SK-N-SH (cell line): ENCODE data around the gene PIH1D2. TPM values are rescaled to one million over a fixed set of nuclear protein-coding genes. Genes with fewer than 3 reads are reported as not detected.

Experiments used
- CTCF ChIA-PET: fragments of 300-600, 350-600 bp; formaldehyde crosslinking; extraction: SDS; loops from one replicate; lab custom pipeline; 2021; lab: Yijun Ruan, JAX
- POLR2A ChIA-PET: fragments of 350-600 bp; sonication (Branson Sonifier 250); formaldehyde crosslinking; extraction: SDS; loops from one replicate; lab custom pipeline; 2020; ENCODE audit warnings: antibody characterized with exemption, inconsistent platforms; lab: Yijun Ruan, JAX
- DNase-seq: peaks from one replicate; pipeline ENCODE4 v3.0.0; 2012
- H2AFZ ChIP-seq: fragments of 200-600 bp; sonication (generic); 2 replicates; pipeline ENCODE4 v1.8.1; 2016; ENCODE audit warnings: antibody characterized with exemption, mild to moderate bottlenecking, low read depth
- H3F3A ChIP-seq: fragments of 200-600 bp; sonication (generic); replicated peaks from 2 replicates; pipeline ENCODE3; 2016; ENCODE audit warnings: antibody characterized with exemption, mild to moderate bottlenecking; ENCODE audit not compliant: insufficient read depth
- H3K27ac ChIP-seq, 2 experiments: fragments of 200-500 bp in 1 of 2; fragments of 200-600 bp in 1 of 2; sonication (Bioruptor generic) in 1 of 2; sonication (generic), shearing (Covaris generic) in 1 of 2; 2 replicates each; pipeline versions ENCODE4 v1.5.1 to v1.6.1; 2014 to 2016; ENCODE audit warnings: low read depth in 2 of 2, inconsistent platforms in 1 of 2, low read length in 1 of 2, mild to moderate bottlenecking in 1 of 2, mixed read lengths in 1 of 2
- H3K27me3 ChIP-seq: fragments of 200-600 bp; sonication (generic), shearing (Covaris generic); 2 replicates; pipeline ENCODE4 v1.6.1; 2016; ENCODE audit warnings: mixed run types; ENCODE audit not compliant: insufficient read depth
- H3K36me3 ChIP-seq, 2 experiments: fragments of 200-500 bp in 1 of 2; fragments of 200-600 bp in 1 of 2; sonication (Bioruptor generic) in 1 of 2; sonication (generic) in 1 of 2; replicated peaks in 1 of 2; 2 replicates each; pipeline versions ENCODE3 to v1.5.1; 2014 to 2016; ENCODE audit warnings: low read length in 1 of 2, mild to moderate bottlenecking in 1 of 2; ENCODE audit not compliant: insufficient read depth in 2 of 2, control insufficient read depth in 1 of 2
- H3K4me1 ChIP-seq, 2 experiments: fragments of 200-500 bp in 1 of 2; fragments of 200-600 bp in 1 of 2; sonication (Bioruptor generic) in 1 of 2; sonication (generic), shearing (Covaris generic) in 1 of 2; 2 replicates each; pipeline versions ENCODE4 v1.5.1 to v1.6.1; 2014 to 2016; ENCODE audit warnings: low read depth in 1 of 2, low read length in 1 of 2, mixed run types in 1 of 2; ENCODE audit not compliant: insufficient read depth in 2 of 2, control insufficient read depth in 1 of 2
- H3K4me2 ChIP-seq: fragments of 200-600 bp; sonication (generic), shearing (Covaris generic); 2 replicates; pipeline ENCODE4 v1.6.1; 2017; ENCODE audit warnings: mixed run types
- H3K4me3 ChIP-seq, 2 experiments: fragments of 200-500 bp in 1 of 2; fragments of 200-600 bp in 1 of 2; sonication (Bioruptor generic) in 1 of 2; sonication (generic), shearing (Covaris generic) in 1 of 2; 2 replicates each; pipeline versions ENCODE4 v1.5.1 to v1.8.1; 2014 to 2016; ENCODE audit warnings: low read depth in 2 of 2, inconsistent platforms in 1 of 2, low read length in 1 of 2, mild to moderate bottlenecking in 1 of 2, mixed read lengths in 1 of 2, moderate library complexity in 1 of 2
- H3K79me2 ChIP-seq: fragments of 200-600 bp; sonication (generic); 2 replicates; pipeline ENCODE4 v1.8.1; 2017; ENCODE audit warnings: mild to moderate bottlenecking; ENCODE audit not compliant: insufficient read depth
- H3K9ac ChIP-seq: fragments of 200-600 bp; sonication (generic); 2 replicates; pipeline ENCODE4 v1.6.1; 2017; ENCODE audit warnings: mixed run types
- H3K9me2 ChIP-seq: fragments of 200-600 bp; sonication (generic); 2 replicates; pipeline ENCODE4 v1.6.1; 2017; ENCODE audit warnings: mixed run types
- H3K9me3 ChIP-seq: fragments of 200-600 bp; sonication (generic); 2 replicates; pipeline ENCODE4 v1.6.1; 2017; ENCODE audit warnings: mixed run types, mild to moderate bottlenecking, moderate library complexity
- H4K20me1 ChIP-seq: fragments of 200-600 bp; sonication (generic); 2 replicates; pipeline ENCODE4 v1.6.1; 2017; ENCODE audit warnings: mild to moderate bottlenecking, mixed run types; ENCODE audit not compliant: insufficient read depth
- CTCF ChIP-seq: fragments of 200-600 bp; sonication (generic); IDR thresholded peaks from 2 replicates; pipeline ENCODE4 v1.6.1; 2017; ENCODE audit warnings: antibody characterized with exemption, mild to moderate bottlenecking, moderate library complexity
- ELF1 ChIP-seq: IDR thresholded peaks from 2 replicates; pipeline ENCODE4 v1.4.0; 2012
- EP300 ChIP-seq, 2 experiments: IDR thresholded peaks; 2 replicates each; pipeline versions ENCODE4 v1.4.0 to v1.6.1; 2012; ENCODE audit warnings: borderline replicate concordance in 1 of 2, low read depth in 1 of 2, low read length in 1 of 2
- EZH2phosphoT487 ChIP-seq: fragments of 200-600 bp; sonication (generic); IDR thresholded peaks from 2 replicates; pipeline ENCODE4 v1.6.1; 2017; ENCODE audit warnings: low read depth, mixed run types, mild to moderate bottlenecking, antibody characterized with exemption, moderate library complexity, borderline replicate concordance
- FOSL2 ChIP-seq: IDR thresholded peaks from 2 replicates; pipeline ENCODE4 v1.4.0; 2012; ENCODE audit warnings: low read depth, mild to moderate bottlenecking, moderate library complexity, borderline replicate concordance
- FOXJ3 ChIP-seq: sonication (generic); formaldehyde crosslinking; IDR thresholded peaks from 2 replicates; pipeline ENCODE4 v1.5.1; 2020; ENCODE audit warnings: mild to moderate bottlenecking, missing genetic modification reagents
- GATA2 ChIP-seq: sonication (generic); formaldehyde crosslinking; IDR thresholded peaks from 2 replicates; pipeline ENCODE4 v1.5.0; 2020; ENCODE audit warnings: mild to moderate bottlenecking, missing genetic modification reagents
- IRF3 ChIP-seq: fragments of 150-350 bp; IDR thresholded peaks from 2 replicates; pipeline ENCODE4 v1.6.1; 2016; ENCODE audit warnings: mild to moderate bottlenecking, low read depth, low read length
- JUND ChIP-seq: IDR thresholded peaks from 2 replicates; pipeline ENCODE4 v1.4.0; 2012
- NFIC ChIP-seq: IDR thresholded peaks from 2 replicates; pipeline ENCODE4 v1.4.0; 2012; ENCODE audit warnings: borderline replicate concordance
- RAD21 ChIP-seq: IDR thresholded peaks from 2 replicates; pipeline ENCODE4 v1.6.1; 2012; ENCODE audit warnings: mild to moderate bottlenecking, low read length
- RCOR1 ChIP-seq: fragments of 150-350 bp; IDR thresholded peaks from 2 replicates; pipeline ENCODE4 v1.6.1; 2017; ENCODE audit warnings: antibody characterized with exemption, low read length
- RFX5 ChIP-seq: IDR thresholded peaks from 2 replicates; pipeline ENCODE4 v1.6.1; 2012; ENCODE audit warnings: mild to moderate bottlenecking, improper control_type of control experiment, low read length
- SMC3 ChIP-seq: IDR thresholded peaks from 2 replicates; pipeline ENCODE4 v1.6.1; 2012; ENCODE audit warnings: low read depth, low read length, improper control_type of control experiment
- TCF12 ChIP-seq: IDR thresholded peaks from 2 replicates; pipeline ENCODE4 v1.4.0; 2012
- TEAD4 ChIP-seq: IDR thresholded peaks from 2 replicates; pipeline ENCODE4 v1.4.0; 2012; ENCODE audit warnings: mild to moderate bottlenecking, borderline replicate concordance; ENCODE audit not compliant: insufficient read depth
- USF1 ChIP-seq: IDR thresholded peaks from 2 replicates; pipeline ENCODE4 v1.4.0; 2012; ENCODE audit warnings: low read depth, borderline replicate concordance
- YY1 ChIP-seq: IDR thresholded peaks from 2 replicates; pipeline ENCODE4 v1.4.0; 2012; ENCODE audit warnings: low read depth, mild to moderate bottlenecking
- ZBTB33 ChIP-seq: IDR thresholded peaks from 2 replicates; pipeline ENCODE4 v1.4.0; 2012; ENCODE audit warnings: low read depth, borderline replicate concordance
- WGBS: methylation state at CpG from one replicate; pipeline ENCODE4 v1.1.6; 2017; ENCODE audit warnings: low lambda C conversion rate; 5-methylcytosine and 5-hydroxymethylcytosine counted together
- polyA plus RNA-seq, 3 experiments: library from polyadenylated mRNA; depleted of rRNA; stranded (reverse); fragments of >200 nt; gene quantifications; 2 replicates each; pipeline ENCODE4 v1.2.3, GENCODE V29; 2012
- TF ChIP-seq, protein P1 (sequence below): IDR thresholded peaks from 2 replicates; pipeline ENCODE4 v1.4.0; 2012; ENCODE audit warnings: low read depth
- TF ChIP-seq, protein P2 (sequence below): IDR thresholded peaks from 2 replicates; pipeline ENCODE4; 2012
- TF ChIP-seq, protein P3 (sequence below): IDR thresholded peaks from 2 replicates; pipeline ENCODE4 v1.6.1; 2012; ENCODE audit warnings: mild to moderate bottlenecking, low read depth, low read length, moderate library complexity

PIH1D2 gene
- polyA plus RNA-seq, 1 of the 3 experiments (the other 2 are of a cell fraction): 0.97 TPM

- Histone ChIP-seq H3K79me2 (peaks cover 64% of the 10 kb centered on the region), H3K4me1 (peaks cover 0 to 19% of the 10 kb centered on the region in 2 experiments; a peak in 3 of 4 replicates), H3K4me2 (peak within 1 kb of the TSS; percentile 86), H3F3A (peaks cover 38% of the 10 kb centered on the region), H3K9ac (peak within 1 kb of the TSS; percentile 81), H3K9me3 (no peaks in the 10 kb centered on the region), H3K27me3 (no peaks in the 10 kb centered on the region), H4K20me1 (no peaks in the 10 kb centered on the region), H3K4me3 (peak within 1 kb of the TSS; percentile 72 to 85), H3K36me3 (peaks cover 64% of the 10 kb centered on the region in 2 experiments), H2AFZ (peak within 1 kb of the TSS; percentile 27; the same call in 1 of the 2 replicates), H3K9me2 (no peaks in the 10 kb centered on the region), H3K27ac (peak within 1 kb of the TSS; percentile 48 to 86)
- POLR2A ChIA-PET: interaction anchor here (0.7 to 1.5 kb wide), 2 partner anchors 21 to 215 kb away, joined by 3 read pairs; partner anchors contain the start of gene ALG9
- DNase-seq: peak; percentile 91
- WGBS: under 1% methylated on average over 43 of the region's 45 CpGs
- CTCF ChIA-PET: interaction anchor here (0.8 to 4.2 kb wide), 5 partner anchors 11 to 193 kb away, joined by 3 to 16 read pairs (median 4); no protein-coding TSS in a partner anchor
- TF ChIP-seq RCOR1 (no peak), TCF12 (no peak), CTCF (peak; percentile 40), JUND (no peak), FOSL2 (no peak), TEAD4 (no peak), ELF1 (peak; percentile 94), RFX5 (no peak), FOXJ3 (CRISPR knock-in tag) (no peak), NFIC (no peak), RAD21 (no peak), YY1 (peak; percentile 92), ZBTB33 (no peak), EZH2phosphoT487 (no peak), SMC3 (no peak), GATA2 (no peak), EP300 (IDR thresholded peaks at IDR 0.05; ENCODE audit: borderline replicate concordance in 1 of 2, low read depth in 1 of 2, low read length in 1 of 2) (no peak), IRF3 (no peak), USF1 (no peak)
- TF ChIP-seq, protein P1, sequence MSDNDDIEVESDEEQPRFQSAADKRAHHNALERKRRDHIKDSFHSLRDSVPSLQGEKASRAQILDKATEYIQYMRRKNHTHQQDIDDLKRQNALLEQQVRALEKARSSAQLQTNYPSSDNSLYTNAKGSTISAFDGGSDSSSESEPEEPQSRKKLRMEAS: peak; percentile 74
- TF ChIP-seq, protein P2, sequence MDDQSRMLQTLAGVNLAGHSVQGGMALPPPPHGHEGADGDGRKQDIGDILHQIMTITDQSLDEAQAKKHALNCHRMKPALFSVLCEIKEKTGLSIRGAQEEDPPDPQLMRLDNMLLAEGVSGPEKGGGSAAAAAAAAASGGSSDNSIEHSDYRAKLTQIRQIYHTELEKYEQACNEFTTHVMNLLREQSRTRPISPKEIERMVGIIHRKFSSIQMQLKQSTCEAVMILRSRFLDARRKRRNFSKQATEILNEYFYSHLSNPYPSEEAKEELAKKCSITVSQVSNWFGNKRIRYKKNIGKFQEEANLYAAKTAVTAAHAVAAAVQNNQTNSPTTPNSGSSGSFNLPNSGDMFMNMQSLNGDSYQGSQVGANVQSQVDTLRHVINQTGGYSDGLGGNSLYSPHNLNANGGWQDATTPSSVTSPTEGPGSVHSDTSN: no peak
- TF ChIP-seq, protein P3, sequence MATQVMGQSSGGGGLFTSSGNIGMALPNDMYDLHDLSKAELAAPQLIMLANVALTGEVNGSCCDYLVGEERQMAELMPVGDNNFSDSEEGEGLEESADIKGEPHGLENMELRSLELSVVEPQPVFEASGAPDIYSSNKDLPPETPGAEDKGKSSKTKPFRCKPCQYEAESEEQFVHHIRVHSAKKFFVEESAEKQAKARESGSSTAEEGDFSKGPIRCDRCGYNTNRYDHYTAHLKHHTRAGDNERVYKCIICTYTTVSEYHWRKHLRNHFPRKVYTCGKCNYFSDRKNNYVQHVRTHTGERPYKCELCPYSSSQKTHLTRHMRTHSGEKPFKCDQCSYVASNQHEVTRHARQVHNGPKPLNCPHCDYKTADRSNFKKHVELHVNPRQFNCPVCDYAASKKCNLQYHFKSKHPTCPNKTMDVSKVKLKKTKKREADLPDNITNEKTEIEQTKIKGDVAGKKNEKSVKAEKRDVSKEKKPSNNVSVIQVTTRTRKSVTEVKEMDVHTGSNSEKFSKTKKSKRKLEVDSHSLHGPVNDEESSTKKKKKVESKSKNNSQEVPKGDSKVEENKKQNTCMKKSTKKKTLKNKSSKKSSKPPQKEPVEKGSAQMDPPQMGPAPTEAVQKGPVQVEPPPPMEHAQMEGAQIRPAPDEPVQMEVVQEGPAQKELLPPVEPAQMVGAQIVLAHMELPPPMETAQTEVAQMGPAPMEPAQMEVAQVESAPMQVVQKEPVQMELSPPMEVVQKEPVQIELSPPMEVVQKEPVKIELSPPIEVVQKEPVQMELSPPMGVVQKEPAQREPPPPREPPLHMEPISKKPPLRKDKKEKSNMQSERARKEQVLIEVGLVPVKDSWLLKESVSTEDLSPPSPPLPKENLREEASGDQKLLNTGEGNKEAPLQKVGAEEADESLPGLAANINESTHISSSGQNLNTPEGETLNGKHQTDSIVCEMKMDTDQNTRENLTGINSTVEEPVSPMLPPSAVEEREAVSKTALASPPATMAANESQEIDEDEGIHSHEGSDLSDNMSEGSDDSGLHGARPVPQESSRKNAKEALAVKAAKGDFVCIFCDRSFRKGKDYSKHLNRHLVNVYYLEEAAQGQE: no peak
Measured at GRCh38 chr11:112086422-112087191, 12.8 kb upstream of the PIH1D2 start, which contains the start of the genes SDHD and TIMM8B. Gene SDHD, plus strand, starts transcription at chr11:112086873. Its CDS starts 35 bp downstream, at chr11:112086908. Gene TIMM8B, minus strand, starts transcription at chr11:112086756. Its CDS starts 33 bp downstream, at chr11:112086723.
